Measurements from ENCODE around the gene ASIC1. TPM values are rescaled to one million over a fixed set of nuclear protein-coding genes. Genes with fewer than 3 reads are reported as not detected.

Gene ASIC1
- total RNA-seq, 1 donor from 2014 or later: 18.1 TPM

DNA sequence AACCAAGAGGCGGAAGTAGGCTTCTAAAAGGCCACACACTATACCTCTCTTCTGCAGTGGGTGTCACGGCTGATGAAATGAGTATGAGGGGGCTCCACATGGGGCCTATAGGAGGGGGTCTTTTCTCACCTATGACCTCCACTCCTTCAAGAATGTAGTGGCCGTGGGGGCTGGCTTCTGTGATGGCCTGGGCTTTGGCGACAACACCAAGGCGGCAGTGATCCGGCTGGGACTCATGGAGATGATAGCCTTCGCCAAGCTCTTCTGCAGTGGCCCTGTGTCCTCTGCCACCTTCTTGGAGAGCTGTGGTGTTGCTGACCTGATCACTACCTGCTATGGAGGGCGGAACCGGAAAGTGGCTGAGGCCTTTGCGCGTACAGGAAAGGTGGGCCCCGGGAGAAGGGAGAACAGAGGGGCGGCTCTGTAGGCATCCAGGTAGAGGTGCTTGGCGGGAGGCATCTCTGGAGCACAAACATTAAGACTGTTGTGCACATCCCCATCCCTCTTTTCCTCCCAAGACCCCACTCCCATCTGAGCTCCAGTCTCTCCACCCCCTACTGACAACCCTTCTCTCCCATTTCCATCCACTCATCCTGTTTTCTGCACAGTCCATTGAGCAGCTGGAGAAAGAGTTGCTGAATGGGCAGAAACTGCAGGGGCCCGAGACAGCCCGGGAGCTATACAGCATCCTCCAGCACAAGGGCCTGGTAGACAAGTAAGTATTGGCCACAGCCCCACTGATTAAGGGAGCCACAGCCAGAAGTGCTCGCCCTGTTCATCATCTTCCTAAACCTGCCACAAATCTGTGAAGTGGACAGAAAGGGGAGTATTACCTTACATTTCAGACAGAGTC lies 50.2 kb downstream of the ASIC1 start:
- no peak for DNase-seq (ENCODE audit: extremely low spot score, unreplicated experiment)
- Mint-ChIP-seq H3K4me1 (ENCODE audit: unreplicated experiment) (peaks cover 35% of the 10 kb centered on the region), H3K4me3 (no peak overlapping the region), H3K36me3 (no peaks in the 10 kb centered on the region), H3K9me3 (no peaks in the 10 kb centered on the region), H3K27ac (no peak overlapping the region), H3K27me3 (no peaks in the 10 kb centered on the region)
- TF ChIP-seq, protein P1, sequence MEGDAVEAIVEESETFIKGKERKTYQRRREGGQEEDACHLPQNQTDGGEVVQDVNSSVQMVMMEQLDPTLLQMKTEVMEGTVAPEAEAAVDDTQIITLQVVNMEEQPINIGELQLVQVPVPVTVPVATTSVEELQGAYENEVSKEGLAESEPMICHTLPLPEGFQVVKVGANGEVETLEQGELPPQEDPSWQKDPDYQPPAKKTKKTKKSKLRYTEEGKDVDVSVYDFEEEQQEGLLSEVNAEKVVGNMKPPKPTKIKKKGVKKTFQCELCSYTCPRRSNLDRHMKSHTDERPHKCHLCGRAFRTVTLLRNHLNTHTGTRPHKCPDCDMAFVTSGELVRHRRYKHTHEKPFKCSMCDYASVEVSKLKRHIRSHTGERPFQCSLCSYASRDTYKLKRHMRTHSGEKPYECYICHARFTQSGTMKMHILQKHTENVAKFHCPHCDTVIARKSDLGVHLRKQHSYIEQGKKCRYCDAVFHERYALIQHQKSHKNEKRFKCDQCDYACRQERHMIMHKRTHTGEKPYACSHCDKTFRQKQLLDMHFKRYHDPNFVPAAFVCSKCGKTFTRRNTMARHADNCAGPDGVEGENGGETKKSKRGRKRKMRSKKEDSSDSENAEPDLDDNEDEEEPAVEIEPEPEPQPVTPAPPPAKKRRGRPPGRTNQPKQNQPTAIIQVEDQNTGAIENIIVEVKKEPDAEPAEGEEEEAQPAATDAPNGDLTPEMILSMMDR (conservative IDR thresholded peaks at IDR 0.05): no peak

DNA sequence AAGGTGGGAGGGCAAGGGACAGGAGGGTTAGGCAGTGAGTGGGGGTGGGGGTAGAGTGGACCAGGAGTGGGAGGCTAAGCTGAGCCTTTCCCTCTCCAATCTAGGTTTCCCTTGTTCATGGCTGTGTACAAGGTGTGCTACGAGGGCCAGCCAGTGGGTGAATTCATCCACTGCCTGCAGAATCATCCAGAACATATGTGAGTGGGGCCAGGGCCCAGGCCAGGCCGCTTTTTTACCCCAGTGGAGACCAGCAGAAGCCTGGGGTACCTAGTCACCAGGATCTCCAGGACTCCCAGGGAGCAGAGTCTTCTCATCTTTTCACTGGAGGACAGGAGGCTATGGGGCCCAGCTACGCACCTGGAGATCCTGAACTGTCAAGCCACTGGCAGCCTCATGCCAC lies 51.9 kb downstream of the ASIC1 start:
- H3K4me1 Mint-ChIP-seq (ENCODE audit: unreplicated experiment): peaks cover 34% of the 10 kb centered on the region
- H3K27ac Mint-ChIP-seq: peak overlapping the region; percentile 88
- no peak overlapping the region for H3K4me3 Mint-ChIP-seq
- TF ChIP-seq, protein P1 (conservative IDR thresholded peaks at IDR 0.05): no peak
- H3K27me3 Mint-ChIP-seq: no peaks in the 10 kb centered on the region
- H3K36me3 Mint-ChIP-seq: no peaks in the 10 kb centered on the region
- no peak for DNase-seq (ENCODE audit: extremely low spot score, unreplicated experiment)
- no peaks in the 10 kb centered on the region for H3K9me3 Mint-ChIP-seq

DNA sequence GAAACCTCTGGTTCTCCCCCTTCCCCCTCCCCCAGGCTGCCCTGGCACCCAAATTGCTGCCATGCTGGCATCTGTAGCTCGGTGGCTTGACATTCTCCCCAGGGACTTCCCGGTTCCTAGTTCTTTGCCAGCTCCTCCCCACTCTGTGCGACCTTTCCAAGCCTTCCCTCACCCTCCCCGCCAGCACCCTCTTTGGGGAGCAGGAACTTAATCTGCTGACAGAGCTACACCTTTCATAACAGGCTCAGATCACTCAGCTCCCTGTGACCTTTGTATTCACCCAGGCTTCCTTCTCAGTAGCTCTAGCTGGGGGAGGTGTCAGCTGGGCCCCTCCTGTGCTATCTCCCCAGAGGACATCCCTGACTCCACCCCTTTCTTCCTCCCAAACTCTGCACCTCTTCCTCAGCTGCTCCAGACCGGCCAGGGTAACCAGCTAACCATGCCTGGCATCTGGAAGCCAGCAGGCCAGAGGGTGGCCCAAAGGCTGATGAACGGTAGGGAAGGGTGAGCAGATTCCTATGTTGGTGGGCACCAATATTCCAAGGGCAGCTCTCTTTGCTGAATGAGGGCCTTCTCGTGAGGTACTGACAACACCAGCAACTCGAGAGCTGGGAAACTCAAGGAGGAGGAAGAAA lies 52.8 kb downstream of the ASIC1 start:
- Mint-ChIP-seq H3K4me1 (ENCODE audit: unreplicated experiment) (peaks cover 37% of the 10 kb centered on the region), H3K27ac (peak overlapping the region; percentile 88), H3K36me3 (no peaks in the 10 kb centered on the region), H3K4me3 (peak overlapping the region; percentile 47), H3K27me3 (no peaks in the 10 kb centered on the region), H3K9me3 (no peaks in the 10 kb centered on the region)
- TF ChIP-seq, protein P1 (conservative IDR thresholded peaks at IDR 0.05): no peak
- DNase-seq (ENCODE audit: extremely low spot score, unreplicated experiment): no peak

DNA sequence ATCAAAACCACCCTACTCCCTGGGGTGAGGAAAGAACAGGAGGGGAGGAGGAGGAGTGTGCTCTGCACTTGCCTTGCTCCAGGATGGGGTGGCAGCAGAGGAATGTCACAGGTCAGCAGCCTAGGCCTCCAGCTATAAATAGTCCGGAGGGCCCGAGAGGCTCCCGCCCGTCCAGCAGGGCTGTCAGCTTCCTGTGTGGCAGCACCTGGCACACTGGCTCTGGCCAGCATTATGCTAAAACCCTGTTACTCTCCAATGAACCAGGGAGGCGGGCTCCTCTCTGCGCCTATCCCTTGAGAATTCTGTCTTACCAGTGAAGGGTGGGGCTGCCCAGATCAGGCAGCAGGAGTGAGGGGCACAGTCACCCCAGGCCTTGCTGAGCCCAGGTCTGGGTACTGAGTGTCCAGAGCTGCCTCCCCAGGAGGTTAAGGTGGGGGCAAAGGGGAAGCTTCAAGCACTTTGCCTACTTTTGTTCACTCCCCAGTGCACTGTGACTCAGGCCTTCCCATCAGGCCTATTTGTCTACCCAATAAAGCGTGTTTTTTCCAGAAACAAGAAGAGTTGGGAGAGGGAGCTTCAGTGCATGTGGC lies 53.5 kb downstream of the ASIC1 start:
- Mint-ChIP-seq H3K4me3 (peak overlapping the region; percentile 100), H3K36me3 (peaks cover 3% of the 10 kb centered on the region), H3K27me3 (no peaks in the 10 kb centered on the region), H3K4me1 (ENCODE audit: unreplicated experiment) (peaks cover 39% of the 10 kb centered on the region), H3K9me3 (no peaks in the 10 kb centered on the region), H3K27ac (peak overlapping the region; percentile 88)
- TF ChIP-seq, protein P1 (conservative IDR thresholded peaks at IDR 0.05): no peak
- DNase-seq (ENCODE audit: extremely low spot score, unreplicated experiment): no peak

DNA sequence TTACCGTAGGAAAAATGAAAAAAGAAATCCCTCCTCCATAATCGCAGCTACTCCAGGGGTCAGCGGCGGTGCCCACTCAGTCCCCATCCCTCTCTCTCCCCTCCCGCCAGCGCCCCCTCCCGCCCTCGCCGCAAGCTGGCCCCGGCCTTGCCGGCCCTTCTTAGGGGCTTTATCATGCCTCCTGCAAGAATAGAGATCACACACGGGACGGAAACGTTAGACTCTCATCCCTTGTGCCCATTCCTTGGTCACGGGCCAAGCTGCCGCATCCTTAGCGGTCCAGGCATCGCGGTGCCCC lies 53.9 kb downstream of the ASIC1 start:
- Mint-ChIP-seq H3K36me3 (peaks cover 4% of the 10 kb centered on the region), H3K4me1 (ENCODE audit: unreplicated experiment) (peaks cover 37% of the 10 kb centered on the region), H3K9me3 (no peaks in the 10 kb centered on the region), H3K4me3 (peak overlapping the region; percentile 100), H3K27ac (peak overlapping the region; percentile 100), H3K27me3 (no peaks in the 10 kb centered on the region)
- TF ChIP-seq, protein P1 (conservative IDR thresholded peaks at IDR 0.05): no peak
- no peak for DNase-seq (ENCODE audit: extremely low spot score, unreplicated experiment)

Data from type B pancreatic cell (in vitro differentiated cells).